T47D (cell line): Measurements from ENCODE around the gene FXYD3.
A peak's percentile ranks its signal among the peaks of the same experiment; 100 is the strongest.

Experiments used
- DNase-seq, 2 experiments: peaks; one replicate each; pipeline versions ENCODE4 v3.0.0 to v3.0.0-alpha.2; 2011 to 2012; ENCODE audit warnings: low read depth in 1 of 2, low spot score in 1 of 2
- JUND ChIP-seq: IDR thresholded peaks from 2 replicates; pipeline ENCODE4 v1.6.1; 2012; ENCODE audit warnings: low read depth
- in situ Hi-C: cut with HindIII; loops from 2 replicates; pipeline ENCODE4 v1.10.0; 2016; ENCODE audit warnings: low sequenced_read_pairs, low pct_unique_long_range_greater_than_20kb

FXYD3 gene

GRCh38 chr19:35136231-35136630 is 20.6 kb downstream of the FXYD3 start:
- no peak for DNase-seq
- in situ Hi-C loops: no loop called here
- no peak for TF ChIP-seq JUND

DNA sequence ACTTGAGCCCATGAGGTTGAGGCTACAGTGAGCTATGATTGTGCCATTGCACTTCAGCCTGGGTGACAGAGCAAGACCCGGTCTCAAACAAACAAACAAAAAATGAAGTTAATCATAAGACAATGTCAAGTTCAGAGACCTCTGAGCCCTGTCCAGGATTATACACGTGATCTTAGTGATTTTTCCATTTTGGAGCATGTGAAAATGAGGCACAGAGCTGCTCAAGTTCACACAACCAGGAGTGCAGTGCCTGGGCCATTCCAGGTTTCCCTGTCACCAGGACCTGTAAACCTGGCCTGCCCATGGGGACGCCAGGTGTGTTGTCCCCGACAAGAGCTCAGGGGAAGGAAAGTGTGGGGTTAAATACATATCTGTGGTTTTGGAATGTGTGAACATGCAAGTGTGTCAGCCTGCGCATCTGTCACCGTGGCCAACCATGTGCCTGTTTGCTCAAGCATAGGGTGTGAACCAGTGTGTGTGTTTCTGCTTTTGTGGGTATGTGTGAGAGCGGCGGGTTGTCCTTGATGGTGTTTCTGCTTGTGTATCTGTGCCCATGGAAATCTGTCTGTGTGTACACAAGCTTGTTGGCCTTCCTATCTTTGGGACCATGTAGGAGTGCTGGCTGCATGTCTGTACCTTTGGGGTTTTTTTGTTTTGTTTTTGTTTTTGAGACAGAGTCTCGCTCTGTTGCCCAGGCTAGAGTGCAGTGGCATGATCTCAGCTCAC is 21.5 kb downstream of the FXYD3 start:
- in situ Hi-C loops: no loop called here
- no peak for TF ChIP-seq JUND
- DNase-seq: no peak

DNA sequence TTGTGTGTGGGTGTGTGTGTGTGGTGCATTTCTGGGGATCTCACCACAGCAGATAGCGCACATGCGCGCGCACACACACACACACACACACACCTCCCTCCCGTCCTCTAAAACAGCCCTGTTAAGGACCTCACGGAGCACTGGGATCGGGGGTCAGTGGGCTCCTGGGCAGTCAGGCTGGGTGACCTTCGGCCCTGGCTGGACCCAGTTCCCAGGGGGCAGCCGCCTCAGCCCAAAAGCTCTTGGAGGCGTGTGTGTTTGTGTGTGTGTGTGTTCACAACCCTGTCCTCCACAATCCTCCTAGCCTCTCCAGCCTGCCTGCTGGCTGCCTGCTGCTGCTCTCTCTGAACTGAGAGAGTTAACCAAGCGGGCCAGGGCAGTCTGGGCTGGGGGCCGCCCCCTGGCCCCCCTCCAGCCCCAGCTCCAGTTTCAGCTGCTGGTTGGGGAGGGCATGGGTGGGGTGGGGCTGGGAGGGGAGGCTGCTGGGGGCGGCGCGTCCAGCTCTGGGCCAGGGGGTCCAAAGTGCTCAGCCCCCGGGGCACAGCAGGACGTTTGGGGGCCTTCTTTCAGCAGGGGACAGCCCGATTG is 22.8 kb downstream of the FXYD3 start, which contains the start of gene FXYD1:
Gene FXYD1, plus strand, starts transcription at position 520 of the 588 bp plus-strand sequence. CDS start 1,256 bp downstream, outside the sequence.
- in situ Hi-C loops: no loop called here
- TF ChIP-seq JUND: no peak
- no peak for DNase-seq

DNA sequence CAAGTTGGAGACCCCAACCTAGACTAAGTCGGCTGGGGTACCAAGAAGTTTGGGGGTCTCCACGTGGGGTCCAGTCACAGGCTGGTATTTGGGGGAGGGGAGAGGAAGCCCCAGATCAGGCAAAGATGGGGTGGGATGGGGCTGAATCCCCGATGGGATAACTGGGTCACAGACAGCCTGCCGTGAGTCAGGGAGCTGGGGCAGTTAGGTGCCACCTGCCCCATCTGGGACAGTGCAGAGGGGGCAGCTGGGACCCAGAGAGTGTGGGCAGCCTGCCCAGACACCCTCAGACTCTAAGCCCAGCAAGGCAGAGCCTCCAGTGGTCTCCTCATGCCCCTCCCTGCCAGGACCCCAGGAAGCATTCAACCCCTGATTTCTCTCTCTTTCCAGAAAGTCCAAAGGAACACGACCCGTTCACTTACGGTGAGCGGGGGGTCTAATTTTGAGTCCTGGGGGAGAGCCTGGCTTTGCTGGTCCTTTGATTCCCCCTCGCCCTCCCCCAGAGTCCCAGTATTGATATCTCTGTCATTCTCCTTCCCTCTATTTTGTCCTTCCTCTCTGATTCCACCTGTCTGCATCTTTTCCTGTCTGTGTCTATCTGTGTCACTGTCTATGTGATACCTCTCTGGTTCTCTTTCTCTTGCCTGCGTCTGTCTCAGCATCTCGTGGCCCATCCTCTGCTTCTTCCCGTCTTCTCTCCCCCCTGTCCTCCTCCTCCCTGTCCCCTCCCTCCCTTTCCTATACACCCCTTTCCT is 24.8 kb downstream of the FXYD3 start:
- no peak for DNase-seq
- in situ Hi-C loops: no loop called here
- TF ChIP-seq JUND: no peak

DNA sequence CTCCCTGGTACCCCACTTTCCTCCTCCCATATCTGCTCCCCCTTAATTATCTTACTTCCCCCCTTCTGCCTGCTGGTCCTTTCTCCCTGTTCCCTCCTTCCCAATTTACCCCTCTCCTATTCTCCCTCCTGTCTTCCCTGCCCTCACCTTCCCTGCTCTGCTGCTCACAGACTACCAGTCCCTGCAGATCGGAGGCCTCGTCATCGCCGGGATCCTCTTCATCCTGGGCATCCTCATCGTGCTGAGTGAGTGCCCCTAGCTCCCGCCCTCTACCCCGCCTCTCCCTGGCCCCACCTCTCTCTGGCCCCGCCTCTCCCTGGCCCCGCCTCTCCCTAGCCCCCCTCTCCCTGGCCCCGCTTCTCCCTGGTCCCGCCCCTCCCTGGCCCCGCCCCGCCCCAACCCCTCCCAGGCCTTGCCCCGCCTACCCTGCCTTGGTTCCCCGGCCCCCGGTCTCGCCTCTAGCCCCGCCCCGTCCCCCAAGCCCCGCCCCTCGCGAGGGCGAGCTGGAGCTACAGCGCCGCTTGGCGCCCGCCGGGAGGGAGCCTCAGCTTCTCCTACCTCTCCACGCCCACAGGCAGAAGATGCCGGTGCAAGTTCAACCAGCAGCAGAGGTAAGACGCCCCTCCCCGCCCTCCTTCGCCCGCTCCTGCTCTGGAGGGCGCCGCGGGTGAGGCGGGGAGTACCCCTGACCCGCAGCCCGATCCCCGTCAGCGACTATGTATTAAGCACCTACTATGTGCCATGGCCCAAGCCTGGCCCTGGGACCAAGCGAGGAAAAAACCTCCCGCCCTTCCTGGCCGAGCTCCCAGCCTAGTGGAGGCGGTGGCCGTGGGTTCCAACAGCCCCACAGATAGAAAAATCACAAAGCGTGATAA is 25.6 kb downstream of the FXYD3 start:
- peak; percentile 90 to 93 for DNase-seq
- no peak for TF ChIP-seq JUND
- in situ Hi-C loops: no loop called here

DNA sequence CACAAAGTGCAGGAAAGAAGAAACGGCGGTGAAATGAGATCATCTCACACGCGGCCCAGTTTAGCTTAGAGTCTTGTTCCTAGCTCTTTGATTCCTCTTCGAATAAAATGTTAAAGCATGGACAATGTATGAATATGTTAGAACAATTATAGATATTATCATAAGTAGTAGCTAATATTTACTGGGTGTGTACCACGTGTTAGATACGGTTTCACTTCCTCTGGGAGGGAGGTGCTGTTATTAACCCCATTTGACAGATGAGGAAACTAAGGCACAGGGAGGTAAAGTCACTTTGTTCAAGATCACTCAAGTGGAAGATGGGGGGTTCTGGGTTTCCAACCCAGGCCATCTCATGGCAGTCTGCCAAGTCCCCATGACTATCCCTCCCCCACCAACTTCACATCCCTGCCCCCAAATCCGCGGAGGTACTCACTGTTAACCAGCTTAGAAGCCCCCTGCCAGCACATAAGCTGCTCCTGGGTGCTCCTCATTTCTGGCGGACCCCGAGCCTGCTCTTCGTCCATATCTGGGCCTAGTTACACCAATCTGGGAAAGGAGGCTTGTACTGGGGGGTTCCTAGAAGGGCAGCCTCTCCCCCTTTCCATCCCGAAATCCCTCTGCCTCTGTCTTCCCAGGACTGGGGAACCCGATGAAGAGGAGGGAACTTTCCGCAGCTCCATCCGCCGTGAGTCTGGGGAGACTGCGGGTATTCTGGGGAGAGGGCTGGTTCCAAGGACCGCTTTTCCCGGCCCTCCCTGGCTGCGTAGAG is 26.4 kb downstream of the FXYD3 start:
- in situ Hi-C loops: no loop called here
- no peak for DNase-seq
- TF ChIP-seq JUND: no peak

DNA sequence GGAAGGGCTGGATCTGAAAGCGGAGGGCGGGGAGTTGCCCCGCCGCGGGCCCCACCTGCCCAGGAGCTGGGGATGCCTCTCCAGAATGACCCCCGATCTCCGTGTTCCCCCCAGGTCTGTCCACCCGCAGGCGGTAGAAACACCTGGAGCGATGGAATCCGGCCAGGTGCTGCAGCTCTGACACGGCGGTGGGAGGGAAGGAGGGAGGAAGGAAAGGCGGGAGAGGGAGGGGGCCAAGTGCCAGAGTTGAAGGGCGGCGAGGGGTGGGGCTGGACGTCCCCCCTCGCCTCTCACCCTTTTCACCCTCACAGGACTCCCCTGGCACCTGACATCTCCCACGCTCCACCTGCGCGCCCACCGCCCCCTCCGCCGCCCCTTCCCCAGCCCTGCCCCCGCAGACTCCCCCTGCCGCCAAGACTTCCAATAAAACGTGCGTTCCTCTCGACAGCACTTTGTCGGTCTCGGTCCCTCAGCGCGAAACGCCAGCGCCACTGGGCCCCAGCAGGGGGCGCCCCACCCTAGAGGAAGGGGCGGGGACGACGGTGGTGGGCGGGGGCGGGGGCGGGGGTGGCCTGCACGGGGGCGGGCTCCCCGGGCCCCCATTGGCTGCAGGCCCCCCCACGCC is 27.1 kb downstream of the FXYD3 start:
- no peak for TF ChIP-seq JUND
- peak in 1 of 2 experiments; percentile 55 for DNase-seq
- in situ Hi-C loops: no loop called here

DNA sequence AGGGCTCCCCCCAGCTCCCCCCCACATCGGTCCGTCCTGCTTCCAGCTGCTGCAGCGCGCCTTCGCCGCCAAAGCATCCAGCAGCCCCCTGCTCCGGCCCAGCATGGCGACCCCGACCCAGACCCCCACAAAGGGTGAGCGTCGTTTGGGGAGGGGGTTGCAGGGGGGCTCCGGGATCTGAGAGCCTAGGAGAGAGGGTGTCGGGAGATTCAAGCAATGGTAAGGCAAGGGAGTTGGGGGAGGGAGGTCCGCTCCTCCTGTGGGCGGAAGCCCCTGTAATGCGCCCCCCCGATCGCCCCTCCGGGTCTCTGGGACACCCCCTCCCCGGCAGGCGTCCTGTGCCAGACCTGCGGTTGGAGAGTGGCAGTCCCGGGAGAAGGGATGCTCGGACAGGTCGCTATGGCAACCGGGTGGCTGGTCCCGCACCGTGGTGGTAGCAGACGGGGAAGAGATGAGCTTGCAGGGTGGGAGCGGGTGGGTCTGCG is 27.6 kb downstream of the FXYD3 start, which contains the start of gene FXYD7:
Gene FXYD7, plus strand, starts transcription at position 25 of the 485 bp plus-strand sequence. Its CDS starts 79 bp downstream, at position 104.
- no peak for TF ChIP-seq JUND
- in situ Hi-C loops: no loop called here
- no peak for DNase-seq

- in situ Hi-C loops: no loop called here
- DNase-seq: no peak
- no peak for TF ChIP-seq JUND
Measured at GRCh38 chr19:35143818-35144217, 28.2 kb downstream of the FXYD3 start.

DNA sequence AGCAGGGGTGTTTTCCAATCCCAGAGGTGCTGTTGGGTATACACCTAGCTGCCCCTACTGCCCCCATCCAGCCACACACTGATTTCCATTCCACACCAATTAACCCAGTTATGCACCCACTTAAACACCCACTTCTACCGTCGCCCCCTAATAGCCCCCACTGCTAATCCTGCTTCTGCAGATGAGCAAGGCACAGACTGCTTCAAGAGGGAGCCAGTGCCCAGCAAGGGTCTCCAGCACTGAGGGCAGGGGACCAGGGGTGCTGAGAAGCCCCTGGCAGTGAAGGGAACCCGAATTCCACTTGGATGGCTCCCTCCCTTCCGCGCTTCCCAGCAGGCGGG is 28.6 kb downstream of the FXYD3 start:
- in situ Hi-C loops: no loop called here
- TF ChIP-seq JUND: no peak
- no peak for DNase-seq
